H4 (cell line): Measurements from ENCODE around the gene SERTAD2. TPM values are rescaled to one million over a fixed set of nuclear protein-coding genes. Genes with fewer than 3 reads are reported as not detected.

Experiments used
- DNase-seq: peaks from one replicate; pipeline ENCODE4 v3.0.0-alpha.2; 2015; ENCODE audit warnings: low spot score
- total RNA-seq: library from RNA; depleted of rRNA; stranded (reverse); fragments of >200 nt; shearing (Covaris generic); gene quantifications from 2 replicates; pipeline ENCODE4 v1.2.3, GENCODE V29; 2014

The SERTAD2 gene
- total RNA-seq, 1 experiment from 2014 or later: 6.9 TPM

DNA sequence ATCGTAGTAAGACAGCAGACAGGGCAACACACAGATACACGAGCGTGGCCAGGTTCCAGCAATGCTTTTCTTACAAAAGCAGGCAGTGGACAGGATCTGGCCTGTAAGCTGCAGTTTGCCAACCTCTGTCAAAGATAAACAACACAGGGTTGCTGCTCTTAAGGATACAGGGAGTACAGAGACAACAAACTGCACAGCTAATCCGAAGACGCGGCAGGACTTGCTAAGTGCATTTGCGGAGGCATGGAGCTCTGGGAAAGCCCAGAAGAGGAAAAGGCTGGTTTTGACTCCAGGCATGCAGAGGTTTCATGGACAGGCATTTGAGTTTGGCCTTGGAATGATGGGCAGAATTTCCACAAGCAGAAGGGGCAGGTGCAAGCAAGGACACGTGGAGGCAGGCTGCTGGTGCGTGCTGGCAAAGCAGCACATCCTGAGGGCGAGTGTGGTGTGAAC, 24.4 kb downstream of the SERTAD2 start:
- DNase-seq: no peak

DNA sequence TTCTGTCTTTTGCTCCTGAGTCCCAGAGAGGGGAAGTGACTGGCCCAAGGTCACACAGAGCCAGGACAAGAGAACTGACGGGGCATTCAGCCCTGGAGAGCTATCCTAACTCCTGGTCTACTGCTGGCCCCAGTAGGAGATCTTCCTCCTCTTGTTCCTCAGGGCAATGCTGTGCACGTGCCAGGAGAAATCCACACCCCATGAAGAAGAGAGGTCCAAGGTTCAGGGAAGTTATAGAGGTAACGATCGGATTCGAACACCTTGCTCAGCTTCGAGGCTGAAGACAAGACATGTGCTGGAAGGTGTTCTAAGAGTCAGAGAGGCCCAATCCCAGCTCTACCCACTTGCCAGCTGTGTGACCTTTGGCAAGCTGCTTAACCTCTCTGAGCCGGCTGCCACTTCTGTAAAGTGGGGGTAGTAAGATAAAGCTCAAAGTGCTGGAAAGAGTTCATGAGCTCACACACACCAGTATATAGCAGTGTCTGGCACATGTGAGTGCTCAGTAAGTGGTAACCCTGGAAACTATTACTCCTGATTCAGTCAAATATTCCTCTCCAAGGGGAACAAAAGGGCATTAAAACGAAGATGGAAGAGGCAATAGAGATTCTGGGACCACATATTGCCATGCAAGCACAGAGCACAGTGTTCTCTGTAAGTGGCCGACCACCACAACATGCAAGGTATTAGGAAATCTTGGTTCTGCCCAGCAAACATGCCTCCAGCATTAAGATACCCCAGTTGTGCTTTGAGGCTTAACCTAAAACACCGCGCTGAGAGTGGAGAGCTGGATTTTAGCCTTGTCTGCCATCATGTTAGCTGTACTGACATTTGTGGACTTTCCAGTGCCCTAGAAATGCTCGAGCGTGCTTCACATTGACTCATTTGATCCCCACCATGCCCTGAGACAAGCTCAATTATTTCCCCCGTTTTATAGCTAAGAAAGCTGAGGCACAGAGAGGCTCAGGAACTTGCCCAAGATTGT, 25.6 kb downstream of the SERTAD2 start:
- DNase-seq: no peak

GRCh38 chr2:64626963-64627760, 26.6 kb downstream of the SERTAD2 start:
- no peak for DNase-seq

DNA sequence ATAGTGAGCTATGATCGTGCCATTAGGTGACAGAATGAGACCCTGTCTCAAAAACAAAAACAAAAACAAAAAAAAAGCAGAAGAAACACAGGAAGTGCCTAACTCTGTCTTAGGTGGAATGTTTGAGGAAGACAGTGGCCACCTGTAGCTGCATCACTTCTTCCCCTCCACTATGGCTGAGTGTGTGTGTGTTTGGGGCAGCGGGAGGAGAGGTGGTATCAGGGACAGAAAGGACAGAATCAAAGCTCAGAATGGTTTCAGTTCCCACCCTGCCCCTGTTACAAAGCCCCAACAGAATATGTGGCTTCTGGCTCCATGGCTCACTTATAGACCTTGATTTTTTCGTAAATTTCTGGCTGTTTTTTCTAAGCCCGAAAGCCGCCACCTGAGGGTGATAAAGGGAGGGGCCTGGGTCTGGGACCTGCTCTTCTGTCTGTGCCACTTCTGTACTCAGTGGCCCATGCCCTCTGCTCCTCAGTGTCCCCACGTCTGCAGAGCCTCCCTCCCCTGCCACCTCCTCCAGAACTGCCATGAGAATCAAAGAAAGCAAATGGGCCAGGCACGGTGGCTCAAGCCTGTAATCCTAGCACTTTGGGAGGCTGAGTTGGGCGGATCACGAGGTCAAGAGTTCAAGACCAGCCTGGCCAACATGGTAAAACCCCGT, 27.4 kb downstream of the SERTAD2 start:
- DNase-seq: no peak

DNA sequence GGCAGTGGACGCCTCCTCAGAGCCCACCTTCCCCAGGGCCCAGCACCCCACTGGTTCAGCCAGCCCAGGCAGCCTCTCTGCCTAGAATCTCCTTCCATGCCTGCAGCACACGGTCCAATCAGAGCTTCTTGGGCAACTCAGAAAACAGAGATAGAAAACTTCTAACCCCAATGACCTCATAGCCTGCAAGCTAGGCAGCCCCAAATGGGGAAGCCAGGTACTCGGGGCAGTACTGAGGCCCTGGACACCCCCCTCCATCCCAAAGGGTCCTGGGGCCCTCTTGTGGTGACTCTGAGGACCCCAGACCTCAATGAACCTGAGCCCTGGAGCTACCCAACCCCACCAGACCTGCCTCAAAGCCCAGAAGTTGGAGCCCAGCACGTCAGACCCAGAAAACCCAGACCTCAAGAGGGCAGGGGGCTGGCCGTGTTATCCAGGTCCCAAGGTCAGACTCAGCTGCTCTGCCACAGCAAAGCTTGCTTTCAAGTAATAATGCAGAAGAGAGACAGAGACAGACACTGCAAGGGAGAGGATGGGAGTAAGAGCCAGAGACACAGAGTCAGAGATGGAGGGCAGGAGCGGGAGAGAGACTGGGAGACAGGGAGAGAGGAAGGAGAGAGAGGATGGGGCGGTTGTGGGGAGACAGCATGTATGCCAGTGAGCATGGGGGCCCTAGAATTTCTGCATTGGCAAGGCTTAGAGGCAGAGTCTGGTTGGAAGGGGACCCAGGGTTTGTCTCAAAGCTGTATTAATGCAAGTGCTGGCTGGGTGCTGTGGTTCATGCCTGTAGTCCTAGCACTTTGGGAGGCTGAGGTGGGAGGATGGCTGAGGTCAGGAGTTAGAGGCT, 28.2 kb downstream of the SERTAD2 start:
- DNase-seq: no peak

- no peak for DNase-seq
Measured at GRCh38 chr2:64624862-64625261, 28.9 kb downstream of the SERTAD2 start.

- no peak for DNase-seq
Measured at GRCh38 chr2:64624108-64624610, 29.6 kb downstream of the SERTAD2 start.

DNA sequence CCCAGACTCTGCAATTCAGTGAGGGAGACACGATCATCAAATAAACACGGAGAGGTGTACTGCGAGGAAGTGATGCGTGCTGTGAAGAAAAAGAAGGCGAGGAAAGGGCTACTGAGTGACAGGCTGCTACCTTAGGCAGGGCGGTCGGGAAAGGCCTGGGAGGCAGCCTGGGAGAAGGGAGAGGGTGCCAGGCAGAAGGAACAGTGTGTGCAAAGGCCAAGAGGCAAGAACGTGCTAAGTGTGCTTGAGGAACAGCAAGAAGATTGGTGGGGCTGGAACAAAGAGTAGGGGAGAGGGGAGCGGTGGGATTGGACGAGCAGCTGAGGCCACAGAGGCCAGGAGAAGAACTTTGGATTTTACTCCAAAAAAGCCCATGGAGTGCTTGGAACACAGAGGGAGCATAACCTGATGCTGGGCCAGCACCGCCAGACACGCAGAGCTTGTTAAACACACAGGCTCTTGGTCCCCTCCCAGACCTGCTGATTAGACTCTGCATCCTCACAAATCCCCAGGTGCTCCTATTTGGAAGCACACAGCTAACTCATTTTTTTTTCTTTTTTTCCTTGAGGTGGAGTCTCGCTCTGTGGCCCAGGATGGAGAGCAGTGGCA, 30.4 kb downstream of the SERTAD2 start:
- no peak for DNase-seq

DNA sequence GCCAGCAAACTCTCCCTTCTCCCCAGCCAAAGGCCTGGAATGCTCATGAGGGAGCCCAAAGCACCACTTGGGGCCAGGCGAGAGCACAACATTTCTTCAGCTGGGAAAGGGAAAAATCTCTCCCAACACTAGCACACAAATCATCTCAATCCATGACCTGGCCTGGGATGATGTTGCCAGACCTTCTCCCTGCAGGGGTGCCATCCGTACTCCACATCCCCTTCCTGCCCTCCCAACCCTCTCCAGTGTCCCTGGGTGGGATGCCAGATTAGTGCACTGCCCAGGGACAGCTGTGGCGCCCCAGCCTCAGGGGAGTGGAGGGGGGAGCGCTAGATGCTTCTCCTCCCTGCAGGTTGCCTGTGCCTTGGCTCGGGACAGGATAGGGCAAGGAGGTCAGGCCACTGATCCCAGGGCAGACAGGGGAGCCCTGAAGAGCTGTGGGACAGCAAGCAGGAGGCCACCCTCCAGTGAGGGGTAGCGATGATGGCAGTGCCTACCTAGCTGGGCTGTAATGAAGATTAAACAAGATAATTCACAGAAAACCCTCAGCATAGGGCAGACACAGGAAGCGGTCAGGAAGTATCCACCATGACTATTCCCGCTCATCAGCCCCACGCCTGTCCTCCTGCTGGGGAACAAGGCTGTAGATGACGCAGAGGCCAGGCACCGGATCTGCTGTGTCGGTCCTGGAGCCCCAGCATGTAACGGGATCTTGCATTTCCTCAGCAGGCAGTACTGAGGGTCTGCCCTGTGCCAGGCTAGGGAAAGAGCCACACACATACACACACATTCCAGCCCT, 31.1 kb downstream of the SERTAD2 start:
- DNase-seq: no peak

GRCh38 chr2:64620661-64621060, 33.1 kb downstream of the SERTAD2 start:
- no peak for DNase-seq

DNA sequence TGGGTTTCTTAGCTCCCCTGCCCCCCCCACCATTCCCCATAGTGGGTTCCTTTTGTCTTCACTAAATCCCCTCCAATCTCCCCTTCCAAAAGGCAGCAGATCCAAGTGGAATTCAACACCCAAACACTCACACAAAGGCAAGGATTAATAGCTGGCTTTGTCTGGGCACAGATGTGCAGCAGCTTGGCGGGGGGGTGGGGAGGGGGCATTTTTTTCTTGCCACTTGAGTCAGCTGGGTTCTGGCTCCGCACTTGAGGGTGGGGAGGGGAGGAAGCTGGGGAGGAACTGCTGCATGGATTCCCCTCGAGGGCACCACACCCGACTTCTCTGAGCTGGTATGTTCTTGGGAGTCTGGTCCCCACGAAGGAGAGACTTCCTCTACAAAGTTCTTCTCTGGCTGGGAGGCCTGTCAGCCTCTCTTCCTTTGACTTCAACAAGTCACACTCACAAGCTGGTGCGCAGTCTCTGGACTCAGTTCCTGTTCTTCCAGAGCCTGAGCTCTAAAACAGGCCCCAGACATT, 36.0 kb downstream of the SERTAD2 start:
- no peak for DNase-seq

- DNase-seq: no peak
Measured at GRCh38 chr2:64615844-64616536, 37.7 kb downstream of the SERTAD2 start.

DNA sequence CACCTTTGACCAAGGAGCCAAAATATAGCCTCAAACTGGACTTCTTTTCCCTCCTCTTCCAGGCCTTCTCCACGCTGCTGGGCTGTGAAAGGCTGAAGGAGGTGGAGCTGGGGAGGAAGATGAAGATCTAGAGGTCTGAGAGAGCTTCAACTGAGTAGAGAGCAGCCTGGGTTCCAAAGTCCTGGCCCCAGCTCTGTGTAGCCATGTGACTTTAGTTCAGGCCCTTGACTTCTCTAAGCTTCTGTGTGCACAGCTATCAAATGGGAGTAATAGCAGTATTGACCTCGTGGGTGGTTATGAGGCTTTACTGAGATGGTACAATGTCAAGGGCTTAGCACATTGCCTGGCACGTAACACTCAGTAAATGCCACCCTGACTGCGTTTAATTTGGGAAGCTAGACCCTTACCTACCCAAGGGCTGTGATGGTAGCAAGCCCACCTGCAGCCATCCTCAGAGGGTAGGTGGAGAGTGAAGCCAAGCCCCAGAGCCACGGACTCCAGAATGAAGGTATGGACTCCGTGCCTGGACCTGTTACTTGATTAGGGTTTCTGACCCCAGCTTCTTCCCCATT, 38.4 kb downstream of the SERTAD2 start:
- DNase-seq: no peak

DNA sequence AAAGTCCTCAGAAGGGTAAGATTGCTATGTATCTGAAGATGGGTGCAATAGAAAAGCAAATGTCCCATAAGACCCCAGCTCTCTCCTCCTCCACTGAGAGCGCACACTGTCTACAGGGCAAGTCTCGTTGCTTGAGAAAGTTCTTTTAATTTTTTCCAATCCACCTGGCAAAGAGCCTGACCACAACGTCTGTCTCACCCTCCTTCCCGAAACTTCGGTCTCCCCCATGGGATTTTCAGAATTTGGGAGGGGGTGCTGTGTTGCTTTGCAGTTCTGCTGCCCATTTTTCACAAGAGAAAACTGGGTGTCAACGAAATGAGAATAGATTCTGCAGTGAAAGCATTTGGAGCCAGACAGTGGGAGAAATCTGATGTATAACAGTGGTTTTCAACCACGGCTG, 40.4 kb downstream of the SERTAD2 start:
- DNase-seq: no peak

- DNase-seq: no peak
Measured at GRCh38 chr2:64612575-64613195, 41.0 kb downstream of the SERTAD2 start.

- no peak for DNase-seq
Measured at GRCh38 chr2:64610316-64610855, 43.3 kb downstream of the SERTAD2 start.

DNA sequence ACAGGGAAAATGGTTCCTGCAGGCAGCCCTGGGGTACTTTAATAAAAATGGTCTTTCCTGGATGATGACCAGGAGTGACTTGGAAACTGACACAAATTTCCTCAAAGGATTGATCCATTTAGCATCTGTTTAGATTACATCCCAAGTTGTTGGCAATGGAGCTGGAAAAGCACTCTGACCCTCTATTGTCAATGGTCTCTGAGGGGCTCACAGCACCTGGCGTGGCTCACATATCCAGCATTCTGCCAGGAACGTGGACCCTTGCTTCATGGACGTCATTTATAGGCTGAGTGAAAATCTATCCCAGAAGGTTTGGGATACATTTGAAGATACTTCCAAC, 43.8 kb downstream of the SERTAD2 start:
- DNase-seq: no peak
